Measurements from ENCODE around the gene DUSP15. TPM values are rescaled to one million over a fixed set of nuclear protein-coding genes. Genes with fewer than 3 reads are reported as not detected.

The DUSP15 gene
- total RNA-seq, 2 experiments from 2014 or later: not detected

DNA sequence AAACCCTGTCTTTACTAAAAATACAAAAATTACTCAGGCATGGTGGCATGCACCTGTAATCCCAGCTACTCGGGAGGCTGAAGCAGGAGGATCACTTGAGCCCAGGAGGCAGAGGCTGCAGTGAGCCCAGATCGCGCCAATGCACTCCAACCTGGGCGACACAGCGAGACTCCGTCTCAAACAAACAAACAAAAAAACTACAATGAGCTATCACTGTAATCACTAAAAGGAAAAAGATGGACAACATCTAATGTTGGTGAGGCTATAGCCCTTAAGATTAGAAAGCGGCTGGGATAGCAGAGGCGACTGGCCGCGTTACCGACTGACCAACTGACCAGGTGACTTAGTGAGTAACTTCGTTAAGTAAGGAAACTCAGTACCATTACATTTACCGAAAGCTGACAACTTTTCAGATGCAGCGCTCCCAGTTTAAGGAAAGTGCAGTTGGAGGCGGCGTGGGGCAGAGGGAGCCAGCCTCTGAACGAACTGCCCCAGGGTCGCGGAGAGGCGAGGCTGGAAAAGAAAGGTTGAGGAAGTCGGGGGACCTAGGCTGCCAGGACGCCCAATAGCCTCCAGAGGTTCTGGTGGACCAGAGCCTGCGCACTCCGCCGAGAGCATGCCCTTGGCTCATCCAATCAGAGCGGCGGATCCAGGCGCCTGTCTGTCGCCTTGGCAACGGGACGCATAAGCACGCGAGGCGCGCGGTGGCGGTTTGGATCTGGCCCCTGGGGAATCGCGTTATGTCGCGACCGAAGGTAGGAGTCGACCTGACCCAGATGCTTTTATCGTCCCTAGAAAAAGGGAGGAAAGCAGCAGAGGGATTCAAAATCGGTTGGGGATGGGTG, 9.0 kb upstream of the DUSP15 start:
- H3K9me3 Mint-ChIP-seq: no peaks in the 10 kb centered on the region
- no peaks in the 10 kb centered on the region for H3K27me3 Mint-ChIP-seq
- H3K27ac Mint-ChIP-seq: no peak overlapping the region
- DNase-seq: peak; percentile 86
- ChIA-PET POLR2A (no interaction called here), CTCF (interaction anchor here (1.1 to 2.3 kb wide), 4 partner anchors 8 to 73 kb away, joined by 5 to 12 read pairs (median 8); partner anchors contain the start of gene PDRG1)
- intact Hi-C loops (cut with micrococcal nuclease): loop anchor here (1.0 kb wide), 1 partner anchor 73 kb away; the partner anchor contains the start of gene PDRG1
- peaks cover 9% of the 10 kb centered on the region for H3K4me1 Mint-ChIP-seq (ENCODE audit: low read depth)
- peak overlapping the region; percentile 92 for H3K4me3 Mint-ChIP-seq
- no peaks in the 10 kb centered on the region for H3K36me3 Mint-ChIP-seq

DNA sequence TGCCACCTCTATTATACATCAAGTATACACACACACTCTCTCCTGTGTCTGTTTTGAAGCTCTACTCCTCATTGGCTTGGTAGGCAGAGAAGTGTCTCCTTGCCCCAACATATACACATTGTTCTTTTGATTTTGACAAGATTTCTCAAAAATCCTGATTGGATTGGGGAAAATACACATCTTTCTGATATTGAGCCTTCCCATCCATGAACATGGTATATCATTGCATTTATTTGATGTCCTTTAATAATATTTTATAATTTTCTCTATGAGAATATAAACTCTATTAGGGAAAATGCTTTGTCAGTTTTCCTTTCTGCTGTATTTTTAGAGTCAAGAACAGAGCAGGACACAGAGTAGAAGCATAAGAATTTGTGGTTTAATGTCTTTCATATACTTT, 7.4 kb upstream of the DUSP15 start:
- POLR2A ChIA-PET: interaction anchor here (0.6 kb wide), 1 partner anchor 141 kb away, joined by 3 read pairs; no protein-coding TSS in a partner anchor
- CTCF ChIA-PET: interaction anchor here (1.7 kb wide), 1 partner anchor 25 kb away, joined by 5 read pairs; no protein-coding TSS in a partner anchor
- Mint-ChIP-seq H3K36me3 (no peaks in the 10 kb centered on the region), H3K9me3 (no peaks in the 10 kb centered on the region), H3K4me1 (ENCODE audit: low read depth) (peaks cover 9% of the 10 kb centered on the region), H3K4me3 (no peak overlapping the region), H3K27me3 (no peaks in the 10 kb centered on the region), H3K27ac (no peak overlapping the region)
- DNase-seq: no peak
- intact Hi-C loops (cut with micrococcal nuclease): loop anchor here (1.0 kb wide), 1 partner anchor 8 kb away; no protein-coding TSS in a partner anchor

DNA sequence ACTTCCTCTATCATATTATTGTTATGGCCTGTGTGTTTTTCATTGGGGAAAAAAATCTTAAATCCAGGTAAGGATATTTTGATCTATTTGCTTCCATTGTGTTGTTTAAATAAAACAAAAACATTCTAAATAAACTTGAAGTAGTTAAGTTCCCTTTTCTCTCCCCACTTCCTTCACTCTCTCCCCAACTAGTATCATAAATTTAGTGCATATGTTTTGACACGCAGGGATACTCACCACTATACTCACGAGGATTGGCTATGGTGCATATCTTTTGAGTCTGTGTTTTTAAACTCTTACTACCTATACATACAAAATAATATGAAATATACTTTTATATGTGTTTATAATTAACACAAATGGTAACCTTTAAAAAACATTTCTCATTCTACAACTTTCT, 5.3 kb upstream of the DUSP15 start:
- CTCF ChIA-PET: no interaction called here
- DNase-seq: no peak
- no peaks in the 10 kb centered on the region for H3K36me3 Mint-ChIP-seq
- peaks cover 12% of the 10 kb centered on the region for H3K27me3 Mint-ChIP-seq
- peaks cover 12% of the 10 kb centered on the region for H3K4me1 Mint-ChIP-seq (ENCODE audit: low read depth)
- H3K27ac Mint-ChIP-seq: no peak overlapping the region
- POLR2A ChIA-PET: no interaction called here
- H3K4me3 Mint-ChIP-seq: no peak overlapping the region
- no peaks in the 10 kb centered on the region for H3K9me3 Mint-ChIP-seq
- intact Hi-C loops (cut with micrococcal nuclease): no loop called here

DNA sequence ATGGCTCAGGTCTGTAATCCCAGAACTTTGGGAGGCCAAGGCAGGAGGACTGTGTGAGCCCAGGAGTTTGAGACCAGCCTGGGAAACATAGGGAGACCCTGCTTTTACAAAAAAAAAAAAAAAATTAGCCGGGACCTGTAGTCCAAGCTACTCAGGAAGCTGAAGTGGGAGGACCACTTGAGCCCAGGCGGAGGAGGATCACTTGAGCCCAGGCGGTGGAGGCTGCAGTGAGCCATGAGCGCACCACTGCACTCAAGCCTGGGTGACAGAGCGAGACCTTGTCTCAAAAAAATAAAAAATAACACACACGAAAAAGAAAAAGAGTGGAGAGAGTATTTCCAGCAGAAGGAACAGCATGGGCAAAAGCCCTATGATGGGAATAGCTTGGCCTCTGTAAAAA, 2.1 kb upstream of the DUSP15 start:
- intact Hi-C loops (cut with micrococcal nuclease): no loop called here
- H3K4me3 Mint-ChIP-seq: no peak overlapping the region
- DNase-seq: no peak
- no peaks in the 10 kb centered on the region for H3K9me3 Mint-ChIP-seq
- H3K27ac Mint-ChIP-seq: no peak overlapping the region
- H3K27me3 Mint-ChIP-seq: peaks cover 28% of the 10 kb centered on the region
- peaks cover 10% of the 10 kb centered on the region for H3K4me1 Mint-ChIP-seq (ENCODE audit: low read depth)
- ChIA-PET POLR2A (no interaction called here), CTCF (interaction anchor here (1.1 to 1.4 kb wide), 2 partner anchors 20 to 26 kb away, joined by 3 to 5 read pairs; no protein-coding TSS in a partner anchor)
- peaks cover 3% of the 10 kb centered on the region for H3K36me3 Mint-ChIP-seq

DNA sequence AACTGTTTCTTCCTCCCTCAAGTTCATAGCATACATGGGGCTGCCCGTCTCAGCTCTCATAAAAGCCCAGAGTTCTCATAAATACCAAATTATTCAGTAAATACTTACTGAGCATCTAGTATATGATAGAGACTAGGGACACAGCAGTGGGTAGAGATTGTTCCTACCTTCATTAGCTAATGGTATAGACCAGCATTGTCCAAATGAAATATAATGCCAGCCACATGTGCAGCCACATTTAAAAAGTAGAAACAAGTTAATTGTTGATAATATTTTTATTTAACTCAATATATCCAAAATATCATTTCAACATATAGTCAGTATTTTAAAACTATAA, 1.3 kb upstream of the DUSP15 start:
- Mint-ChIP-seq H3K27me3 (peaks cover 28% of the 10 kb centered on the region), H3K4me3 (no peak overlapping the region), H3K36me3 (peaks cover 3% of the 10 kb centered on the region), H3K27ac (no peak overlapping the region), H3K9me3 (no peaks in the 10 kb centered on the region), H3K4me1 (ENCODE audit: low read depth) (peaks cover 10% of the 10 kb centered on the region)
- no peak for DNase-seq
- ChIA-PET CTCF (interaction anchor here (1.1 to 1.4 kb wide), 3 partner anchors 8 to 25 kb away, joined by 5 to 6 read pairs (median 5); no protein-coding TSS in a partner anchor), POLR2A (no interaction called here)
- intact Hi-C loops (cut with micrococcal nuclease): no loop called here

DNA sequence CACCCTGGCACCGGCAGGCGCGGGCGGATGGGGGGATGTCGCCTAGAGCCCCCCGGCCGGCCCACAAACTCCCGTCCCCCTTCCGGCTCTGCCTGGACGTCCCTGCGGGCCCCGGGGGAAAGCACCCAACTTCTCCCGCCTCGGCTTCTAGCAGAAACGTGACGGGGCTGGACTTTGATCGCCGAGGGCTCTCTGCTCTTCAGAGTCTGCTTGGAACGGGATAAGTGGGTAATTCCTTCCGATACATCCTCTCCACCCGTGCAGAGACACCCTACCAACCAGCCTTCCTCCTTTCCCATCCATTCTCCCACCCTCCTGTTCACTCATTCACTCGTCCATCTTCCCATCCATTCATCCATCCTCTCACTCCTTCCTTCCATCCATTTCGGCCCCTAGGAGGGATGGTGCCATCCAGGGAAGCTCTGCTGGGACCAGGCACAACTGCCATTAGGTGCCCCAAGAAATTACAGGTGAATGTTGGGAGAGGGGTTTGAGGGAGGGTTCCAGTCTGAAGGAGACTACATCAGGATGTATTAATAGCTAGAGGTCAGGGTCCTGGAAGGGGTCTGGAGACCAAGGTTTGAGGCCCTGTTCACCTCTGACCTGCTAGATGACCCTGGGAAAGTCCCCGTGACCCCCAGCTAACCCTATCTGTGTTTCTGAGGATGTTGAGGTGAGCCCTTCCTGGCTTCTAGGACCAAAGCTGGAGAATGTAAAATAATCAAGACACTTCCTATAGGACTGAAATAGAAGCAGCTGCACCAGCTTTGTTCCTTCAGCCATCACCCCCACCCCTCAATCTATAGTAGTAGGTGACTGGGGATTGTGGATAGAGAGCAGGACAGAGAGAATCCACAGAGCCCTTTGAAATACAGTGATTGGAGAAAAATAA, 645 bp upstream of the DUSP15 start:
- no peak for DNase-seq
- H3K27ac Mint-ChIP-seq: no peak overlapping the region
- peaks cover 28% of the 10 kb centered on the region for H3K27me3 Mint-ChIP-seq
- POLR2A ChIA-PET: no interaction called here
- intact Hi-C loops (cut with micrococcal nuclease): no loop called here
- H3K36me3 Mint-ChIP-seq: peaks cover 3% of the 10 kb centered on the region
- H3K4me3 Mint-ChIP-seq: peak overlapping the region; percentile 58
- CTCF ChIA-PET: interaction anchor here (1.1 to 1.4 kb wide), 3 partner anchors 9 to 24 kb away, joined by 5 to 6 read pairs (median 5); no protein-coding TSS in a partner anchor
- H3K9me3 Mint-ChIP-seq: no peaks in the 10 kb centered on the region
- peaks cover 10% of the 10 kb centered on the region for H3K4me1 Mint-ChIP-seq (ENCODE audit: low read depth)

DNA sequence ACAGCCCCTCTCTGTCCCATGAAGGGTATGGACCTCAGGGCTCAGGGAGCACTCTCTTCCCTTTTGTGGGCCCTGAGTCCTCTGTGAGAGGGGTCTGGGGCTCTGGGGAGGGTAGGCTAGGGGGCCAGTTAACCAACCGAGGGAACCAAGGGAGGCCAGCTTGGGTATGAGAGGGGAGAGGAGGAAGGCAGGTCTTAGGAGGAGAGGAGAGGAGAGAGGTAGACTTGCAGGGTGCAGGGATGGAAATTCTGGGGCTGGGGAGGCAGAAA, 720 bp downstream of the DUSP15 start:
- H3K4me3 Mint-ChIP-seq: peak overlapping the region; percentile 76
- H3K27me3 Mint-ChIP-seq: peaks cover 28% of the 10 kb centered on the region
- CTCF ChIA-PET: interaction anchor here (0.8 kb wide), 2 partner anchors 17 to 23 kb away, joined by 3 read pairs; no protein-coding TSS in a partner anchor
- intact Hi-C loops (cut with micrococcal nuclease): loop anchor here (1.0 kb wide), 1 partner anchor 9 kb away; no protein-coding TSS in a partner anchor
- H3K9me3 Mint-ChIP-seq: no peaks in the 10 kb centered on the region
- H3K4me1 Mint-ChIP-seq (ENCODE audit: low read depth): peaks cover 10% of the 10 kb centered on the region
- peaks cover 3% of the 10 kb centered on the region for H3K36me3 Mint-ChIP-seq
- no peak overlapping the region for H3K27ac Mint-ChIP-seq
- POLR2A ChIA-PET: no interaction called here
- no peak for DNase-seq

DNA sequence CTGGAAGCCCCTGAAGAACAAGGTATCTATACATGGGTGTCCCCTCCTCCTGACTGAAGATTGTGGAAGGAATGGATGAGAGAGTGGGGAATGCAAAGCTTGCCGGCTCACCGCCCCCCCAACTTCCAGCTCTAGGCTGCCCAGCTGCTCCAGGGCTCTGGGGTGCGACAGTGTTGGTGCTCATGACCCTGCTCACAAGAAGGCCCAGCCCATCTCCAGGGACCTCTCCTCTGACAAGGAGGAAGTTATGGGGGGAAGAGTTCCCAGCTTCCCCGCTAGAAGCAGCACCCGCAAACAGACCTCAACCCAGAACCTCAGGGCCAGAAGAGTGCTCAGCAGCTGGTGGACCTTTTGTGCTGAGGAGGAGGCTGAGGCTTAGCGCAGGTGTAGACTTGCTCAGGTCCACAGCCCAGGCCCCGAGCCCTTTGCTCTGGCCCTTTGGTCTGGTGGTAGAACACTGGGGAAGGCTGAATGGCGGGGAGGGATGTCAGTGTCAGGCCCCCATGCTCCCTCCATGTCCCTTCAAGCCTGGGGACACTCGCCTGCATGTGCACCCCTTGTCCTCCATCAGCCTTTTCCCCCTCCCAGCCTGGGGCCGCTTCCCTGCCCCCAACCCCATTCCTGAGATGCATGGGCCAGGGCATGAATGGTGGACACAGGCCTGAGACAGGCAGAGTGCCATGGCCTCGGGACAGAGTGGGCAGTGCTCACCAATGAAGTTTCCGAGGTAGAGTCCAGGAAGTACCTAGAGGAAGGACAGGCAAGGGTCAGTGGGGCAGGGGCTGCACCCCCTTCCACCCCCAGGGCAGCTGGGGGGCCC, 1.3 kb downstream of the DUSP15 start:
- CTCF ChIA-PET: interaction anchor here (0.8 to 1.2 kb wide), 1 partner anchor 16 kb away, joined by 3 read pairs; no protein-coding TSS in a partner anchor
- H3K27ac Mint-ChIP-seq: no peak overlapping the region

DNA sequence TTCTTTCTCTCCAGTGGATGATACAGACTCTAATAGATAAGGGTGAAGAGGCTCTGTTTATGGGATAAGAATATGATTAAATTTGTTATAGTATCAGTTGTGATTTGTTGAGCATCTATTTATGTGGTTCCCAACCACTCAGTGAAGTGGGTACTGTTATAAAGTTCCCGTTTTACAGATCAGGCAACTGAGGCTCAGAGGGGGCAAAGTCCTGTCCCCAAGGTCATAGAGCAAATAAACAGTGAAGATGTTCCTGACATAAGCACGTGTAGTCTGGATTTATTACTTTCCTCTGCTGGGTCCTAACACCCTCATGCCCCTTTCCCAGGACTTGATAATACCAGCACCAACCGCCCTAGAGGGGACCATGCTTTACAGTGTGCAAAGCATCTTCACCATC, 4.1 kb downstream of the DUSP15 start:
- intact Hi-C loops (cut with micrococcal nuclease): no loop called here
- no peak overlapping the region for H3K4me3 Mint-ChIP-seq

More for the DNA sequence above, 1.3 kb downstream of the DUSP15 start:
- Mint-ChIP-seq H3K27me3 (peaks cover 28% of the 10 kb centered on the region), H3K4me3 (no peak overlapping the region), H3K4me1 (ENCODE audit: low read depth) (peaks cover 10% of the 10 kb centered on the region), H3K36me3 (peaks cover 3% of the 10 kb centered on the region), H3K9me3 (no peaks in the 10 kb centered on the region)
- DNase-seq: no peak
- POLR2A ChIA-PET: no interaction called here
- intact Hi-C loops (cut with micrococcal nuclease): loop anchor here (1.0 kb wide), 1 partner anchor 9 kb away; no protein-coding TSS in a partner anchor

DNA sequence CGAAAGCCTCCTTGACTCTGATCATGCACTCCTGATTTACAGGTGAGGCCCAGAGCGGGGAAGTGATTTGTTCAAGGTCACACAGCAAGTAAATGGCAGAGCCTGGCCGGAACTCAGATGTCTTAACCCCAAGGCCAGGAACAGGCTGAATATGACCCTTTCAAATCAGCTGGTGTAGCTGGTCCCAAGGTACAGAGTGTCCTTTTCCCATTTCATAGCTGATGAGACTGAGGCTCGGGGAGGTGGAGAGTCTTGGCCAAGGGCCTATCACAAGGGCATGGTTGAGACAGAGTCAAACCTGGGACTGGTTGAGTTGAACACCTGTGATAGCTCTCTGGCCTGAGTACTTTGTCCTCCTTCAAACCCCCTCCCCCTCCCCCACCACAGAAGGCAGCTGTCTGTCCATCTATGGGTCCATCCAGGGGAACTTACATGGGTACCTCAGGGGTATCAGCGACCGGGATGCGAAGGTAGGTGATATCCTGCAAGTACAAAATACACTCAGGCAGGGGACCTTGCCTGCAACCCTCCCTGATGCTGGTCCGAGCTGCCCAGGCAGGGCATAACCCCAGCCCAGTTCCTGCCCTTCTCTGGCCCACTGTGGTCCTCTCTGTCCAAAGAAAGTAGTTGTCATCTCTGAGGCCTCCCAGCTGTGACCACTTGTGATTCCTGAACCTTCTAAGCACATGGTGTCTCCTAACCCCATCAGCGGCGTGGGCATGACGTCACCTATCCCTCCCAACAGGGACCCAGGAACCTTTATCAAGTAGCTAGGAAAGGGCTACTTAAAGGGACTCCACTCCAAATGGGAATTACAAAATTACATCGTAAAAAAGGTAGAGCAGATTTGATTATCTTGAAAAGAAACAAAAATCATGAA, 5.6 kb downstream of the DUSP15 start:
- ChIA-PET CTCF (interaction anchor here (1.2 kb wide), 1 partner anchor 18 kb away, joined by 5 read pairs; no protein-coding TSS in a partner anchor), POLR2A (no interaction called here)
- no peak for DNase-seq
- Mint-ChIP-seq H3K36me3 (peaks cover under 1% of the 10 kb centered on the region), H3K4me3 (no peak overlapping the region), H3K4me1 (ENCODE audit: low read depth) (peaks cover 7% of the 10 kb centered on the region), H3K27ac (no peak overlapping the region), H3K27me3 (peaks cover 21% of the 10 kb centered on the region), H3K9me3 (no peaks in the 10 kb centered on the region)
- intact Hi-C loops (cut with micrococcal nuclease): no loop called here

More for the DNA sequence above, 4.1 kb downstream of the DUSP15 start:
- CTCF ChIA-PET: no interaction called here
- no peak for DNase-seq
- POLR2A ChIA-PET: no interaction called here
- H3K36me3 Mint-ChIP-seq: peaks cover 3% of the 10 kb centered on the region
- H3K27me3 Mint-ChIP-seq: peaks cover 23% of the 10 kb centered on the region
- H3K9me3 Mint-ChIP-seq: no peaks in the 10 kb centered on the region
- no peak overlapping the region for H3K27ac Mint-ChIP-seq
- H3K4me1 Mint-ChIP-seq (ENCODE audit: low read depth): peaks cover 10% of the 10 kb centered on the region
